Suppressor macrophage (primary cell): ENCODE results near the gene GMEB2.
"Not testable (repeated sequence)": the region's sequence is repeated elsewhere in the genome, so short reads cannot be mapped to it uniquely, and the experiment has no call there.

ENCODE experiments used
- DNase-seq, 4 experiments: peaks; one replicate each; pipeline ENCODE4 v3.0.0-alpha.2; 2020 to 2022

Gene GMEB2

DNA sequence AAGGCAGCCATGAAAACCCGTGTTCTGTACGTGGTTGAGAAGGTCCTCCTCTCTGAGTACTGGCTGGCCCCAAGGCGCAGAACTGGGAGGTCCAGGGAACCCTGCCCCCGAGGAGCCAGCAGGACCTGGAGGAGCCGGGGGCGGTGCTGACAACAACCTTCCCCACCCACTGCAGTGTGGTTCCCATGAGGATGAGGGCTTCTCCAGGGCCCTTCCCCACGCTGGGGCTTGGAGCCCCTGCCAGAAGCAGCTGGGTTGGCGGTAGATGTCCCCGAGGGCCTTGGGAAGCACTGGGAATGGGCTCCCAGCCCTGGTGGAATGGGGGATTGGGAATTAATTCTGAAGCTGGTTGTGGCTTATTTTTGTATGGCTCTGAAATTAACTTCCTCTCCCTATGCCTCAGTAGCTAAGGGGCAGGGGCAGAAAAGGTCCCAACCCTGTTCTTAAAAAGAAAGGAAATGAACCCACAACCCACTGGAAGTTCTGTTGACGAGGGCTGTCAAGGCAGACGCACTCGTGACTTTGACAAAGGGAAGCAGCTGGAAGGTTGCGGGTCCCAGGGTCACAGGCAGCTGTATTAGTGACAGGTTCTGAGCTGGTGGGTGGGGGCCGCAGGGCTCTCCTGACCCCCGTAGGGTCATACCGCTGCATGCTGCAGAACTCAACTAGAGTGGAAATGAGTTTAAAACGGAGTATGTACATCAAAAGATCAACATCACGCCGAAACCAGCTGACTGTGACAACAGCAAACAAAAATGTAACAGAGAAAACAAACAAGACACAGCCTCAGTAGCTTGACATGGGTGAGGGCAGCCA, 38.9 kb downstream of the GMEB2 start:
- DNase-seq: peak; percentile 76 to 92 (median 84)

DNA sequence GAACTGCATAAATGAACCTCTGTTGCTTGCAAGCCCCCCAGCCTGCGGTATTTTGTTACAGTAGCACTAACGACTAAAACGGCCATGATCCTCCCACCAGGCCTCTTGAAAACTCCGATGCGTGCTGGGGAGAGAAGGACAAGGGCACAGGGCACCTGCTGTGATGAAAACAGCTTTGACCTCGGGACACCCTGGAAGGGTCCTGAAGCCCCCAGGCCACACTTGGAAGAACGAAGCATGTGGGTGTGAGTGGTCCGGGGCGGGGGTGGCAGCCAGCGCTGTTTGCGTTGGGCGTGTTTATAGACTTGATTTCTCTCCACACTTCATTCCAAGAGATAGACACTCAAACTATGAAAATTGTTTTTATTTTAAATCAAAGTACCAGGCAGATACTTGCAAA, 39.6 kb downstream of the GMEB2 start:
- no peak for DNase-seq

DNA sequence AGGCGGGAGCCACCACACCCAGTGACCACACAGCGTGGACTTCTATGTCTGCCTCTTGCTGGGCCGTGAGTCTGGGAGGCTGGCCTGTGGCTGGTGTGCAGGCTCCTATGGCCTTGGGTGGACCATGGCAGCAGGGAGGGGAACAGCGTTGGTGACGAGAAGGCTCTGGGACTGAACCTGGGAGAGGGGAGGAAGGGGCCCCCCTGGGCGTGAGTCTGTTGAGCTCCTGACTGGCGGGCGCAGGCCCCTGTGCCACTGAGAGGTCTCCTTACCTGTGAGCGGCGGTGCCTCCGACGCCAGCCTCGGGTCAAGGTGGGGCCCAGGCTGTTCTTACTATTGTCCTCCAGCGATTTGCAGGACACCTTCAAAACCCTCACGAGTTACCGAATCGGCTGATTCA, 40.1 kb downstream of the GMEB2 start:
- DNase-seq: no peak

DNA sequence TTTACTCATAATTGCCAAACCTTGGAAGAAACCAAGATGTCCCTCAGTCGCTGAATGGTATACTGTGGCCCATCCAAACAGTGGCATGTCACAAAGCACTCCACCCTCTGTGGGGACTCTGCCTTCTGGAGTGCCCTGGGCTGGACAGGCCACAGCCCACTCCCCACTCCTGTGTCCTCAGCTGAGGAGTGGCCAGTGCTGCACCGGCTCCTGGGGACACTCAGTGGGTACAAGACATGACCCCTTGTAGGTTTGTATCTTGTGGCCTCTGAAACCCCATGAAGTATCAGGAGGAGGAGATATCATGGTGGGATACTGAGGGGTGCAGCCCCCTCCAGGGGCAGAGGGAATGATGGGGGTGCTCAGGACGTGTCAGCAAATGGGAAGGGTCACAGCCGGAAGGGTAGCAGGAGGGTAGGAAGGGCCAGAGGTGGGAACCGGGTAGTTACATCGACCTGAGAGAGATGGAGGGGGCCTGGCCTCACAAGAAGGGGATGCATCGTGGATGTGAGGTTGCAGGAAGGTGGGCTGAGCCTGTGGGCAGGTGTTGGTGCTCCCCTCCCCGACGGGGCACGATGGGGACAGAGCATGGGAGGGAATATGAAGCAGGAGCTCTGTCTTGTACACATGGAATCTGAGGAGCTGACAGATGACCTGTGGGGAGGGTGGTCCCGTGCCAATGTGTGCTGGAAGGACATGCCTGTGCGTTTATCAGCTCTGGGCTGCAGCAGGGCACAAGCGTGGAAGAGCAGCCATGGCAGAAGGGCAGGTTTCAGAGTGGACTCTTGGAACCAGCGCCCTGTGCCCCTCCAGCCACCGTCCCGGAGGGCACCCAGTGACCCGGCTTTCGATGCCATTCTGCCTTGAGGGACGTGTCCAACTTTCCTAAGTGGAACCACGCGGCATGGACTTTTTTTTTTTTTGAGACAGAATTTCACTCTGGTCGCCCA, 41.0 kb downstream of the GMEB2 start:
- no peak for DNase-seq

DNA sequence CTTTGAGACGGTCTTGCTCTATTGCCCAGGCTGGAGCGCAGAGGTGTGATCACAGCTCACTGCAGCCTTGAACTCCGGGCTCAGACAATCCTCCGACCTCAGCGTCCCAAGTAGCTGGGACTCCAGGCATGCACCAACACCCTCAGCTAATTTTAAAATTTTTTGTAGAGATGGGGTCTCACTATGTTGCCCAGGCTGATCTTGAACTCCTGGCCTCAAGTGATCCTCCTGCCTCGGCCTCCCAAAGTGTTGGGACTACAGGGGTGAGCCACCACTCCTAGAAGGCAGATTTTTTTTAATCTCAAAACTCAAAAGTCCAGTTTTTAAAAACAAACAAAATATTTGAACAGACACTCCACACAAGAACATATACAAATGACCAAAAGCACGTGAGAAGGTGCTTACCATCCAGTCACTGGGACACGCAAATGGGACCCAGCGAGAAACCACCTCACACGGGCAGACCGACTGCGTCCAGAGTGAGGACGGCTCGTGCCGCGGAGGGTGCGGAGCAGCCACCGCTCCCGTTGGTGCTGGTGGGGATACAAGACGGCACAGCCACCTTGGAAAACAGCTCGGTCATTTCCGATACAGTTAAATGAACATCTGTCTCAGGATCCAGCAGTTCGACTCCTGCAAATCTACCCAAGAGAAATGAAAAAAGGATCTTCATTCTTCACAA, 44.4 kb downstream of the GMEB2 start:
- DNase-seq: no peak

DNA sequence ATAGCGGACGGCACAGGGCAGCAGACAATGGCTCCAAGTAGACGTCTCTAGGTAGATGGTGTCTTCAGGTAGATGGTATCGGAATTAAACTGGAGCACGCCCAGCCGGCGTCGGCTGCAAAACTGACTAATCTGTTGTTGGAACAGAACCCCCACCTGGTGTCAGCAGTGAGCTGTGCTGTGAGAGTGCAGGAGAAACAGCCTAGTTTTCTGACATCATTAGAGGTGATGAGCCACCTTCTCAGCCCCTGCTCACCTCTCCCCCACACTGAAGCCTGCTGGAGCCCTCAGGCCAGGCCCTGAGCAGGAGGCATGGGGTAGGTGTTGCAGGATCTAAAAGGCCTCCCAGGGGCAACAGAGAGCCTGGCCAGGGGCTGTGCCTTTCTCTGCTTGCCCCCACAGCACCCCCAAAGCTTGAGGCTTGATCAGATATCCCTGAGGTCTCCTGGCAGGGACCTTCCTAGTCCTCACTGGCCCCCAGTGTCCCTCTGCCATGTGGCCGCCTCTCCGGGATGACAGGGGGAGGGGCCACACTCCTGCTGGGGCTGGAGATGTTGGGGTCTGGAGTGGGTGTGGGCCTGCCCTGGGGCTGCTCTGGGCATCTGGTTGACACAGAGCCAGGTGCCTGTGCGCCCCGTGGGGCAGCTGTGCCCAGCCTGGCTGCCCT, 46.0 kb downstream of the GMEB2 start:
- DNase-seq: peak; percentile 38 to 72 (median 60)

DNA sequence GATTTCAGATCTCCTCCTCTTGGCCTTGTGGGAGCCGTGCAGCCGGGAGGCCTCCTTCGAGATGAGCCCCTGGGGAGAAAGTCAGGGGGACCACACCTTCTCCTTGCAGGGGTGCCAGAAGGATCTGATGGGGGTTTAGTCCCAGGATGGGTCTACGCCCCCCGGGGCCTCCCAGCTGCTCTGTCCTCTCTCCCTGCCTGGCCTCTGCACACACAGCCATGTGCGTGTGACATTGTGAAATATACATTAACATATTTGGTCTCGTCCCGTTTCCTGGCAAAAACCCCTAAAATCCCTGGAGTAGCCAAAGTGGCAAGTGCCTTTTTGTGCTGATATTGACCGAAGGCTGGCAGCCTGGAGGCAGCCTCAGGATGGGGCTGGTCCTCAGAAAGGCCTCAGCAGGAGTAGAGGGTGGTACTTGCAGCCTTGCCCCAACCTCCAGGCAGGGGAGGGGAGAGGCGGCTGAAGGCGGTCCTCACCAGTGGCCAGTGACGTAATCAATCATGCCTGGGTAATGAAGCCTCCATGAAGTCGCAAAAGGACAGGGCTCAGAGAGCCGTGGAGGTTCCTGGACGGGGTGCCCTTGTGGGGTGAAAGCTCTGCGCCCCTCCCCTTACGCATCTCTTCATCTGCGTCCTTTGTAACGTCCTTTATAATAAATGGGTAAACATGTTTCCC, 47.7 kb downstream of the GMEB2 start:
- peak; percentile 17 to 47 (median 44) for DNase-seq

DNA sequence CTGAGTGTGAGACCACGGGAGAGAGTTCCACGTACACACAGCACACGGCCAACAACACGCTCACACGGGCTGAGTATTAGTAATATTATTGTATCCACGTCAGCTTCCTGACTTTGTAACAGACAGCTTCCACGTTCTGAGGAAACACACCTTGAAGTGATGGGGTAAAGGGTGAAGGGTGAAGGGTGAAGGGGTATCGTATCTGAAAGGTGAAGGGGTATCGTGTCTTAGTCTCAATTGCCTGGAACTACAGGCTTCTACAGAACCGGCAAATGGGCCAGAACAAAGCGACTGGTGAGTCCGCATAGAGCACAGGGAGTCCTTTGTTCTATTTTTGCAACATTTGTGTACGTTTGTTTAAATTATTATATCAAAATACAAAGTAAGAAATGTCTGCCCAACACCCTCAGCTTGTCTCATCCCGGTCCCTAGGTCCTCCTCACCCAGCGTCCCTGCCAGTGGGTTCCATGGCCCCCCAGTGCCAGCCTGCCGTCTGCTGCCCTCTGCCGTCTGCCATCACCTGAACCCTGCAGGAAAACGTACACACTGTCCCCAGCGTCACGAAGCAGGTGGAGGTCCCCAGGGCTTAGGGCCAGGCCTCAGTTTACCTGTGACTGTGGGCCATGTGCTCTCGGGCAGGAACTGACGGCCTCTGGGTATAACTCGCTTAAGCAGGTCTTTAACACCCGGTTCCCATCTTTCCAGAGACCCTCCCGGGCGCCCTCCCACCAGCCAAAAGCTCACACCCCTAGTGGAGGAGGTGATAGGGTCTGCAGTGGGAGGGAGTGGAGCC, 48.5 kb downstream of the GMEB2 start:
- DNase-seq: no peak

DNA sequence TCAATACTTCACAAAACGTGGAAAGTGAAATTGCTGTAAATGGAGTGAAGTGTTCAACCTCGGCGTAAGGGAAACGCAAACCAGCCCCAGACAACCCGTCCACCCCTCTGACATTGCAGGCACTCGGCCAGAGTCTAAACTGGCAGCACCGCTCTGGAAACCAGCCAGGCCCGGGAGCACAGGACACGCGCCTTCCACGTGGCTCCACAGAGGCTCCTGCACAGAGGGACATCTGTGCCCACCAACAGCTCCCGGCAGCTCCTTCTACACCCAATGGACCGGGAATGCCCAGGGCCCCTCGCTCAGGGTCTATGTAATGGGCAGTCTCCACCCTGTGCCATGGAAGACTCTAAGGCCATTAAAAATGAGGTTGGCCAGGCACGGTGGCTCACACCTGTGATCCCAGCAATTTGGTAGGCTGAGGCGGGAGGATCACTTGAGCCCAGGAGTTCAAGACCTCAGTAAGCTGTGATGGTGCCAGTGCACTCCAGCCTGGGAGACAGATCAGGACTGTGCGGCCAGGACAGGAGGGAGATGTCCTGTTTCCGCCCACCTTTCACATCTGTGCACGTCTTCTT, 49.5 kb downstream of the GMEB2 start:
- no peak for DNase-seq

DNA sequence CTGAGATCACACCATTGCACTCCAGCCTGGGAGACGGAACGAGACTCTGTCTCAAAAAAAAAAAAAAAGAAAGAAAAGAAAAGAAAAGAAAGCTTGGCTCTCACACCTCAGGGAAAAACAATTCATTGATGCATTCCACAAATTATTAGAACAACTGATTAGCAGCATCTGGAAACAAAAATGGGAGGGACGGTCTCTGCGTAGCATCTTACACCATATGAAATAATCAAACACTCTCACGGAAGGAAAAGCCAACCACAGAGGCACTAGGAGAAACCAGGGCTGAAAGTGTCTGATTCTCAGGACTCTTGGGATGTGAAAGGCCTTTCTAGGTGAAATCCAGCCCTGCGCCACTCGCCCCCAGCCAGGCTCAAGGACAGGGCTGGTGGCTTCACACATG, 50.6 kb downstream of the GMEB2 start:
- no peak for DNase-seq

DNA sequence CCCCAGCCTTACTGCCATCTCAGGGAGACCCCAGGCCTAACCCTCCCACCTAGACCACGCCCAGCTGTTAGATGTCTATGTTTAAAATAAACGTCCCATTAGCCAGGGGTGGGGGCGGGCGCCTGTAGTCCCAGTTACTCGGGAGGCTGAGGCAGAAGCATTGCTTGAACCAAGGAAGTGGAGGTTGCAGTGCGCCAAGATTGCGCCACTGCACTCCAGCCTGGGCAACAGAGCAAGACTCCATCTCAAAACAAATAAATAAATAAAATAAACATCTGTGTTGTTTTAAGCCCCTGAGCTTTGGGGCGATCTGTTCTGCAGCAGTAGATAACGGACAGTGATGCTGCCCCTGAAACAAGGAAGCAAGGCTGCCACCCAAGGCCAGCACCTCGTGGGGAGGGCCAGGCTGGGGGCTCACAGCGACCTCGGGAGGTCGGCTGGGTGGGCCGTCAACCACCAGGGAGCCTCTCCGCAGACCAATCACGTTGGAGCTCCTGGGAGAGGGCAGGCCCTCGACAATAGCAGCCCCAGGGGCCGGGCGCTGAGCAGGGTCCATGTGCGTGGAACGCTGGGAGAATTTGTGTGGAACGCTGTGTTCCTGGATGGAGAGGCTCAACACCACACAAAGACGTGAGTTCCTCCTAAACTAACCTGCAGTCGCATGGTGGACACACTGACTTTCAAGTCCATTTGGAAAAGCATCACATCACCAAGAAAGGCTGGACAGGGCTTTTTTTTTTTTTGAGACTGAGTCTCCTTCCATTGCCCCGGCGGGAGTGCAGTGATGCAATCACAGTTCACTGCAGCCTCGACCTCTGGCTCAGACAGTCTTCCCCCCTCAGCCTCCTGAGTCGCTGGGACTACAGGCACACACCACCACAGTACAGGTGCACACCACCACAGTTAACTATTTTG, 51.8 kb downstream of the GMEB2 start:
- no peak for DNase-seq

DNA sequence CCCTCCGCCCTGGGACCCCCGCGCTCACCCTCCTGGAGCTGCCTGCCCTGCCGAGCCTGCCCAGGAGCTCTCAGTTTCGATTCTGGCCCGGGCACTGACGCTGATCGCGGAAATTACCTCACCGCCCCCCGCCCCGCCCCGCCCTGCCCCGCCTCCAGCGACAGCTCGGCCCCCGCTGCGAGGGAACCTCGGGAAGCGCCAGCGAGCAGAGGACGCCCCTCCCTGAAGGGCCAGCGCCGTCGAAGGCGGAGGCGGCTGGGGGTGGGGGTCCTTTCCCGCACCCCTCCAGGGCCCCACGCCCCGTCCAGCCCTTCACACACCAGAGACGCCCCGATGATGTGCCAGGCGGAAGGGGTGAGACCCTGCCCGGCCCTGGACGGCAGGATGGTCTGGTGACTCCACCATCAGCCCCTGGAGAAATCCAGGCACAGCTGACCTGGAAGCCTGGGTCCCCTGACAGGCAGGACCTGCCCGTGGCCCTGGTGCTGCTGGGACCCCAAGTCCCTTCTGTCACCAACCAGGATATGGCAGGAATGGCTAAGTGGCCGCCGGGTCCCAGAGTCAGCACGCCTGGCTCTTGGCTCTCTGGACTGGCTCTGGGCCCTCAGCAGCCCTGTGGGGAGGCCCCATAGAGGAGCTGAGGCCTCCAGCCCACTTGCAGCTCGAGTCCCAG, 52.6 kb downstream of the GMEB2 start, which contains the start of gene HELZ2:
TSS of gene HELZ2 (minus strand) at position 84 of the 673 bp plus-strand sequence. CDS start 1,854 bp downstream, outside the sequence.
- peak; percentile 69 to 88 (median 81) for DNase-seq

DNA sequence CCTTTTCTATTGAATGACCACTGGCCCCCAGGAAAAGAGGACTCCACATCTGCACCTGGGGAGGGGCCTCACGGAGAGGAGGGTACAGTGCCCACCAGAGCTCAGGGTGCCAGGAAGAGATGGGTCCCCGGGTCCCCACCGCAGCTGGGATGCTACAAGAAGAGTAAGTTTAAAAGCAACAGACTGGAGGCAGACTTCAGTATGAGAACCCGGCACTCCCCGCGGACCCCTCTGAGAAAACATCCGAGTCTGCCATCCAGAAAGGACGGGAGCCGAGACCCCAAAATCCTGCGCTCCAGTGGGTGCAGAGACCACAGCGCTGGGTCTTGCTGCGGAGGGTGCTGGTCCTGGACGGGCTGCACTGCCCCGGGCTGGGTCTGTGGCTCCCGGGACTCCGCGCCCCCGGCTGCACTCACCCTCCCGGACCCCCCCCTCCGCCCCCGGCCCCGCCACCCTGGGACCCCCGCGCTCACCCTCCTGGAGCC, 53.2 kb downstream of the GMEB2 start:
- DNase-seq: no peak

DNA sequence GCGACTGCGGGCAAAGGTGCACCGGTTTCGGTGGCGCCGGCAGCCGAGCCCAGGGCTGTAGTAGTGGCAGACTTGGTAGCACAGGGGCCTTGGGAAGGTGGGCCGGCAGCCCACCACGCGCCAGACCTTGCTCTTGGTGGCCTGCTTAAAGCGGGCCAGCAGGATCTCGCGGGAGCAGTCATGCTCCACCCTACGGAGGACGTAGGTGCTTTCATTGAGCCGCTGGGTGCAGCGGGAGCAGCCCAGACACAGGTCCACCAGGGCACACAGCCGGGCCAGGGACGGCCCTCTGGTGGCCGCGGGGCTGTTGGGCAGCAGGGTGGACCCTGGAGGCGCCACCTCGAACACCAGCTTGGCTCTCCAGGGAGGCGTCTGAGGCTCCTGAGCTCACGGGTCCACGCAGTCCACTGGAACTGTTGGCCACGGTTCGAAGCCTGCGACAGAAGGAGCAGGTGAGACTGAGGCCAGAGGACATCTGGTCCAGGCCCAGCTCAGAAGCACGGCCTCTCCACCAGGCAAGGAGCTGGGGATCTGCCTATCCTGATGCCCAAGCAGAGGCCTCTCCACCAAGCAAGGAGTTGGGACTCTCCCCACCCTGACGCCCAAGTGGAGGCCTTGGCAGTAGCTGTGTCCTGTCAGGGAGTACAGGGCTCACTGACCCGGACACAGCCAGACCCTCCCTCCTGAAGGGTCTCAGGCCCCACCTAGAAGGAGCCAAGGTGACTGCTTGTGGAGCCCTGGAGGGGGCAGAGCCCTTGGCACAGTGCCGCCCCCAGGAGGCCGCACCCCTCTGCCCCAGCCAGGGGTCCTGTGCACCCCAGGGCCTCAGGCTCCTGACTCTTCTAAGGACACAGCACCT, 53.9 kb downstream of the GMEB2 start:
- DNase-seq: no peak

DNA sequence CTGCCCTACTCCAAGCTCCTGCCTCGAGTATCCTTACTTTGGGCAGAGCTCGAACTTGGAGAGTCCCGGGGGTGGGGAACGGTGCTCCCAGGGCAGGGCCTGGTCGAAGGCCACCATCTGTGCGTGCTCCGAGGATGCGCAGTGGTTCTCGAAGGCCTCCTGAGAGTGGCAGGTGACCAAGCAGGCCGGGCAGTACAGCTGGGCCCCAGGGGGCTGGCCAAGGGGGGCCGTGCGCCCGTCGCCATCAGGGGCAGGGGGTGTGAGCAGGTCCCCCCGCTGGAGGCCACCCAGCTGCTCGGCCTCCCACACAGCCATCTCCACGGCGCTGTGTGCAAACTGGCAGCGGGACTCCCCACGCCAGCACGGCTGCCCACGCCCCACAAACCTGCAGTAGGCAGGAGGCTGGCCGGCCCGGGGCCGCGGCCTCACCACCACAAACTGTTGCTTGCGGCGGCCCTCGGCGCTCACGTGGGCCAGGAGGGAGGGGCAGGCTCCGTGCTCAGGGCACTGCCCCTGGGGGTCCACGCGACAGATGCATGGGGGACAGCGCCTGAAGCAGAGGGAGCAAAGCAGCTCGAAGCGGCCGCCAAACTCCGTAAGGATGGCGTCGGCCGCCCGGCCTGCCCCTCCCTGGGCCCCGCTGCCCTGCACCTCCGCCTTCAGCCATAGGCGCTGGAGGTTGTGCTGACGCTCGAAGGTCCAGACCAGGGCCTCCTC, 54.7 kb downstream of the GMEB2 start:
- no peak for DNase-seq

DNA sequence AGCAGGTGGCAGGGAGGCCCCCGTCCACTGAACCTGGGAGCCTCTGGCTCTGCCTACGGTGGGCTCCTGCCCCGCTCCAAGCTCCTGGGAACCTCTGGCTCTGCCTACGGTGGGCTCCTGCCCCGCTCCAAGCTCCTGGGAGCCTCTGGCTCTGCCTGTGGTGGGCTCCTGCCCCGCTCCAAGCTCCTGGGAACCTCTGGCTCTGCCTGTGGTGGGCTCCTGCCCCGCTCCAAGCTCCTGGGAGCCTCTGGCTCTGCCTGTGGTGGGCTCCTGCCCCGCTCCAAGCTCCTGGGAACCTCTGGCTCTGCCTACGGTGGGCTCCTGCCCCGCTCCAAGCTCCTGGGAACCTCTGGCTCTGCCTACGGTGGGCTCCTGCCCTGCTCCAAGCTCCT, 55.8 kb downstream of the GMEB2 start:
- DNase-seq: not testable (repeated sequence)
